ENCODE results near the gene NDUFS2. TPM values are rescaled to one million over a fixed set of nuclear protein-coding genes. Genes with fewer than 3 reads are reported as not detected.

NDUFS2 gene
- total RNA-seq, 1 experiment from 2014 or later = 94.9 TPM

GRCh38 chr1:161176468-161177111, 25.6 kb upstream of the NDUFS2 start:
- no peaks in the 10 kb centered on the region for H3K9me3 ChIP-seq (ENCODE audit: control insufficient read depth, insufficient read depth, low read depth, low read length)
- peak; percentile 8 for ATAC-seq
- in situ Hi-C loops (cut with HindIII; ENCODE audit: low pct_unique_long_range_greater_than_20kb, low sequenced_read_pairs) = no loop called here
- H3K4me1 ChIP-seq (ENCODE audit: control insufficient read depth, insufficient read depth, low read length) = peaks cover 10% of the 10 kb centered on the region
- no peak for DNase-seq (ENCODE audit: low read depth, low spot score)
- peaks cover 22% of the 10 kb centered on the region for H3K36me3 ChIP-seq (ENCODE audit: control insufficient read depth, insufficient read depth, low read length)
- ChIA-PET POLR2A (interaction anchor here (0.5 to 2.0 kb wide), 2 partner anchors 22 to 47 kb away, joined by 5 to 8 read pairs; partner anchors contain the start of gene UFC1), CTCF (interaction anchor here (1.5 kb wide), 1 partner anchor 11 kb away, joined by 3 read pairs; the partner anchor contains the start of gene PPOX)
- peak overlapping the region; percentile 82 to 90 for H3K4me3 ChIP-seq (ENCODE audit: low read depth in 2 of 2, low read length in 2 of 2)
- TF ChIP-seq POLR2AphosphoS5 (IDR thresholded peaks at IDR 0.05; ENCODE audit: low read depth, low read length) (no peak), CTCF (IDR thresholded peaks at IDR 0.05) (no peak), SIN3A (IDR thresholded peaks at IDR 0.05; ENCODE audit: borderline replicate concordance, insufficient read depth, low read depth, low read length) (no peak), TCF7L2 (IDR thresholded peaks at IDR 0.05; ENCODE audit: low read depth, low read length) (no peak), REST (IDR thresholded peaks at IDR 0.05; ENCODE audit: insufficient read depth in 1 of 2, low read depth in 2 of 2, low read length in 1 of 2) (no peak)
- no TSS peak for BruUV-seq (replicated peaks)
- peak overlapping the region; percentile 93 for H3K27ac ChIP-seq (ENCODE audit: low read length)
- no peaks in the 10 kb centered on the region for H3K27me3 ChIP-seq (ENCODE audit: control insufficient read depth, insufficient read depth, low read length)
- intact Hi-C loops (cut with micrococcal nuclease; ENCODE audit: unreplicated experiment) = no loop called here

- Histone ChIP-seq H3K9me3 (ENCODE audit: control insufficient read depth, insufficient read depth, low read depth, low read length) (no peaks in the 10 kb centered on the region), H3K36me3 (ENCODE audit: control insufficient read depth, insufficient read depth, low read length) (peaks cover 21% of the 10 kb centered on the region), H3K27me3 (ENCODE audit: control insufficient read depth, insufficient read depth, low read length) (no peaks in the 10 kb centered on the region), H3K4me3 (ENCODE audit: low read depth in 2 of 2, low read length in 2 of 2) (peak within 1 kb of the TSS; percentile 82 to 90), H3K4me1 (ENCODE audit: control insufficient read depth, insufficient read depth, low read length) (peaks cover 10% of the 10 kb centered on the region), H3K27ac (ENCODE audit: low read length) (peak within 1 kb of the TSS; percentile 93)
- TF ChIP-seq POLR2AphosphoS5 (IDR thresholded peaks at IDR 0.05; ENCODE audit: low read depth, low read length) (peak; percentile 94), CTCF (IDR thresholded peaks at IDR 0.05) (no peak), SIN3A (IDR thresholded peaks at IDR 0.05; ENCODE audit: borderline replicate concordance, insufficient read depth, low read depth, low read length) (peak; percentile 59; the same call in 1 of the 2 replicates)
- in situ Hi-C loops (cut with HindIII; ENCODE audit: low pct_unique_long_range_greater_than_20kb, low sequenced_read_pairs) = no loop called here
- intact Hi-C loops (cut with micrococcal nuclease; ENCODE audit: unreplicated experiment) = no loop called here
- ATAC-seq = peak; percentile 98
- BruUV-seq (replicated peaks) = TSS peak; percentile 82
- ChIA-PET CTCF (interaction anchor here (1.5 kb wide), 1 partner anchor 11 kb away, joined by 3 read pairs; the partner anchor contains the start of gene PPOX), POLR2A (interaction anchor here (0.5 to 2.0 kb wide), 2 partner anchors 23 to 48 kb away, joined by 5 to 8 read pairs; partner anchors contain the start of gene UFC1)
- no peak for DNase-seq (ENCODE audit: low read depth, low spot score)
These were observed 24.8 kb upstream of the NDUFS2 start, which contains the start of gene B4GALT3 for GRCh38 chr1:161177112-161177935. Gene B4GALT3 (minus strand): TSS chr1:161177507. CDS start chr1:161176060, 1,447 bp downstream.
